Peyer's patch (tissue), 4 donors: Measurements from ENCODE around the gene UMODL1. TPM values are rescaled to one million over a fixed set of nuclear protein-coding genes. Genes with fewer than 3 reads are reported as not detected.

ENCODE experiments used
- DNase-seq, 3 donors: peaks; one replicate each; pipeline ENCODE4 v3.0.0-alpha.2; 2017 to 2019
- H3K27ac ChIP-seq, 4 donors: fragments of 200-600 bp; sonication (generic); one replicate each; pipeline ENCODE4 v1.5.1; 2016 to 2019
- H3K27me3 ChIP-seq, 2 donors: fragments of 200-600 bp; sonication (generic); one replicate each; pipeline ENCODE4 v1.5.1; 2019
- H3K36me3 ChIP-seq, 3 donors: fragments of 200-600 bp; sonication (generic); one replicate each; pipeline ENCODE4 v1.5.1; 2016 to 2019
- H3K4me1 ChIP-seq, 4 donors: fragments of 200-600 bp; sonication (generic); one replicate each; pipeline ENCODE4 v1.5.1; 2016 to 2019
- H3K4me3 ChIP-seq, 4 donors: fragments of 200-600 bp; sonication (generic); 1 replicate in 3 of 4; 2 replicates in 1 of 4; pipeline ENCODE4 v1.5.1; 2016 to 2019; ENCODE audit warnings: mild to moderate bottlenecking in 1 of 4
- H3K9me3 ChIP-seq, 4 donors: fragments of 200-600 bp; sonication (generic); one replicate each; pipeline ENCODE4 v1.5.1; 2016 to 2019; ENCODE audit warnings: mild to moderate bottlenecking in 1 of 4
- CTCF ChIP-seq, 6 experiments: fragments of 450-650 bp in 4 of 6; fragments of 200-600 bp in 2 of 6; sonication (generic) in 1 of 6; IDR thresholded peaks; one replicate each; pipeline ENCODE4 v1.5.1; 2017 to 2019; ENCODE audit warnings: antibody characterized with exemption in 6 of 6, mild to moderate bottlenecking in 3 of 6, moderate library complexity in 1 of 6
- POLR2A ChIP-seq, 2 donors: fragments of 450-650 bp; IDR thresholded peaks; one replicate each; pipeline ENCODE4 v1.5.1; 2017; ENCODE audit warnings: antibody characterized with exemption in 2 of 2, mild to moderate bottlenecking in 2 of 2, moderate library complexity in 2 of 2
- total RNA-seq, 4 donors: library from RNA; depleted of rRNA; stranded (reverse); fragments of >200 nt; gene quantifications; one replicate each; pipeline ENCODE4 v1.1.0, GENCODE V29; 2016

Gene UMODL1
- total RNA-seq, 4 donors from 2014 or later = 0.53 to 0.95 (median 0.83) TPM; not detected in 1

- Histone ChIP-seq H3K9me3 (no peaks in the 10 kb centered on the region), H3K27me3 (no peaks in the 10 kb centered on the region), H3K36me3 (no peaks in the 10 kb centered on the region), H3K27ac (peak overlapping the region in 2 of 4 donors; percentile 62 to 72), H3K4me1 (peaks cover 3 to 47% (median 7%) of the 10 kb centered on the region in 4 donors), H3K4me3 (no peak overlapping the region)
- no peak for TF ChIP-seq CTCF (IDR thresholded peaks at IDR 0.05)
- no peak for TF ChIP-seq POLR2A (IDR thresholded peaks at IDR 0.05)
- no peak for DNase-seq
Observed at GRCh38 chr21:42102526-42102925, 31.4 kb downstream of the UMODL1 start.

GRCh38 chr21:42102991-42103390 is 31.9 kb downstream of the UMODL1 start:
- Histone ChIP-seq H3K36me3 (no peaks in the 10 kb centered on the region), H3K27ac (peak overlapping the region in 2 of 4 donors; percentile 62 to 72)
- TF ChIP-seq POLR2A (IDR thresholded peaks at IDR 0.05) (no peak), CTCF (IDR thresholded peaks at IDR 0.05) (no peak)

GRCh38 chr21:42103843-42104242 is 32.7 kb downstream of the UMODL1 start:
- no peaks in the 10 kb centered on the region for H3K36me3 ChIP-seq
- H3K4me3 ChIP-seq = no peak overlapping the region
- no peaks in the 10 kb centered on the region for H3K9me3 ChIP-seq
- H3K4me1 ChIP-seq = peaks cover 5 to 44% (median 9%) of the 10 kb centered on the region in 4 donors
- DNase-seq = no peak
- no peak overlapping the region for H3K27ac ChIP-seq
- TF ChIP-seq CTCF (IDR thresholded peaks at IDR 0.05) (no peak), POLR2A (IDR thresholded peaks at IDR 0.05) (no peak)
- H3K27me3 ChIP-seq = no peaks in the 10 kb centered on the region

More at GRCh38 chr21:42102991-42103390, 31.9 kb downstream of the UMODL1 start:
- Histone ChIP-seq H3K4me3 (no peak overlapping the region), H3K27me3 (no peaks in the 10 kb centered on the region), H3K4me1 (peaks cover 5 to 49% (median 8%) of the 10 kb centered on the region in 4 donors), H3K9me3 (no peaks in the 10 kb centered on the region)
- DNase-seq = no peak

- H3K36me3 ChIP-seq = no peaks in the 10 kb centered on the region
- no peak overlapping the region for H3K27ac ChIP-seq
- peaks cover 5 to 44% (median 9%) of the 10 kb centered on the region in 4 donors for H3K4me1 ChIP-seq
- H3K9me3 ChIP-seq = no peaks in the 10 kb centered on the region
- TF ChIP-seq POLR2A (IDR thresholded peaks at IDR 0.05) = no peak
- no peak for TF ChIP-seq CTCF (IDR thresholded peaks at IDR 0.05)
- no peak overlapping the region for H3K4me3 ChIP-seq
- no peak for DNase-seq
- no peaks in the 10 kb centered on the region for H3K27me3 ChIP-seq
Observed at GRCh38 chr21:42105476-42106315, 34.6 kb downstream of the UMODL1 start.

- peaks cover 5 to 37% (median 9%) of the 10 kb centered on the region in 4 donors for H3K4me1 ChIP-seq
- no peak for DNase-seq
- TF ChIP-seq POLR2A (IDR thresholded peaks at IDR 0.05) (no peak), CTCF (IDR thresholded peaks at IDR 0.05) (no peak)
Observed at GRCh38 chr21:42106425-42106824, 35.3 kb downstream of the UMODL1 start.

More at GRCh38 chr21:42106425-42106824, 35.3 kb downstream of the UMODL1 start:
- H3K36me3 ChIP-seq = no peaks in the 10 kb centered on the region
- H3K4me3 ChIP-seq = no peak overlapping the region
- no peaks in the 10 kb centered on the region for H3K27me3 ChIP-seq
- H3K9me3 ChIP-seq = no peaks in the 10 kb centered on the region
- H3K27ac ChIP-seq = no peak overlapping the region
